CD14-positive monocyte (primary cell): ENCODE results near the gene CSTPP1. TPM values are rescaled to one million over a fixed set of nuclear protein-coding genes. Genes with fewer than 3 reads are reported as not detected.

Source experiments
- DNase-seq, 3 donors: peaks; one replicate each; pipeline ENCODE4 v3.0.0-alpha.2; 2011 to 2022
- H2AFZ ChIP-seq: 2 replicates; pipeline ENCODE4 v1.6.0; 2012; ENCODE audit warnings: mild to moderate bottlenecking, low read depth, low read length, inconsistent platforms; ENCODE audit not compliant: insufficient read depth, poor library complexity, severe bottlenecking
- H3K27ac ChIP-seq, 2 donors: 1 replicate in 1 of 2; 2 replicates in 1 of 2; pipeline ENCODE4 v1.5.1; 2012 to 2013; ENCODE audit warnings: low read length in 2 of 2, control low read depth in 1 of 2, inconsistent platforms in 1 of 2, low read depth in 1 of 2, mild to moderate bottlenecking in 1 of 2
- H3K27me3 ChIP-seq, 2 donors: one replicate each; pipeline versions ENCODE4 v1.6.0 to v1.6.1; 2011 to 2013; ENCODE audit warnings: low read length in 2 of 2; ENCODE audit not compliant: control insufficient read depth in 2 of 2, insufficient read depth in 2 of 2
- H3K36me3 ChIP-seq, 2 donors: replicated peaks in 1 of 2; 1 replicate in 1 of 2; 2 replicates in 1 of 2; pipeline versions ENCODE4 v1.5.1 to v1.6.1; 2012 to 2013; ENCODE audit warnings: low read length in 2 of 2, control low read depth in 1 of 2, inconsistent platforms in 1 of 2, mild to moderate bottlenecking in 1 of 2; ENCODE audit not compliant: insufficient read depth in 2 of 2, control insufficient read depth in 1 of 2
- H3K4me1 ChIP-seq, 2 donors: 1 replicate in 1 of 2; 2 replicates in 1 of 2; pipeline versions ENCODE4 v1.5.1 to v1.6.1; 2012 to 2013; ENCODE audit warnings: low read length in 2 of 2, control low read depth in 1 of 2, inconsistent platforms in 1 of 2, mild to moderate bottlenecking in 1 of 2, moderate library complexity in 1 of 2; ENCODE audit not compliant: insufficient read depth in 2 of 2, control insufficient read depth in 1 of 2
- H3K4me2 ChIP-seq: replicated peaks from 2 replicates; pipeline ENCODE3; 2012; ENCODE audit warnings: low read length, moderate library complexity, mild to moderate bottlenecking; ENCODE audit not compliant: poor library complexity, severe bottlenecking; ENCODE audit errors: extremely low read depth
- H3K4me3 ChIP-seq, 3 experiments: fragments of 200-600 bp in 1 of 3; sonication (generic) in 1 of 3; replicated peaks in 1 of 3; 1 replicate in 2 of 3; 2 replicates in 1 of 3; pipeline ENCODE4 v1.5.1; 2011 to 2013; ENCODE audit warnings: low read length in 3 of 3, mild to moderate bottlenecking in 3 of 3, control low read depth in 2 of 3, low read depth in 2 of 3, inconsistent platforms in 1 of 3, moderate library complexity in 1 of 3
- H3K79me2 ChIP-seq: 2 replicates; pipeline ENCODE4 v1.6.0; 2012; ENCODE audit warnings: mild to moderate bottlenecking, control low read depth, inconsistent platforms, low read length, moderate library complexity; ENCODE audit not compliant: insufficient read depth
- H3K9ac ChIP-seq: 2 replicates; pipeline ENCODE4 v1.6.0; 2017; ENCODE audit warnings: low read length, mild to moderate bottlenecking; ENCODE audit not compliant: insufficient read depth, poor library complexity, severe bottlenecking
- H3K9me3 ChIP-seq, 2 donors: replicated peaks in 1 of 2; 1 replicate in 1 of 2; 2 replicates in 1 of 2; pipeline versions ENCODE4 v1.5.1 to v1.6.1; 2012 to 2013; ENCODE audit warnings: low read length in 2 of 2, control low read depth in 1 of 2; ENCODE audit not compliant: control insufficient read depth in 1 of 2, insufficient read depth in 1 of 2
- H4K20me1 ChIP-seq: 2 replicates; pipeline ENCODE4 v1.6.0; 2012; ENCODE audit warnings: mild to moderate bottlenecking, low read length, control low read depth, moderate library complexity; ENCODE audit not compliant: insufficient read depth
- H3K27ac Mint-ChIP-seq, 7 donors: one replicate each; pipeline ENCODE4 v1.8.0; 2020; ENCODE audit warnings: mild to moderate bottlenecking in 7 of 7, mixed read lengths in 7 of 7, moderate library complexity in 6 of 7, inconsistent platforms in 2 of 7
- H3K27me3 Mint-ChIP-seq, 3 donors: one replicate each; pipeline ENCODE4 v1.8.0; 2021 to 2022; ENCODE audit warnings: low read depth in 3 of 3, mild to moderate bottlenecking in 3 of 3, mixed read lengths in 3 of 3, moderate library complexity in 3 of 3, inconsistent platforms in 1 of 3
- H3K36me3 Mint-ChIP-seq, 2 donors: one replicate each; pipeline ENCODE4 v1.8.0; 2020; ENCODE audit warnings: mixed read lengths in 2 of 2, inconsistent platforms in 1 of 2, mild to moderate bottlenecking in 1 of 2
- H3K4me1 Mint-ChIP-seq: one replicate; pipeline ENCODE4 v1.8.0; 2020; ENCODE audit warnings: mild to moderate bottlenecking, mixed read lengths
- H3K4me3 Mint-ChIP-seq, 2 donors: one replicate each; pipeline ENCODE4 v1.8.0; 2020; ENCODE audit warnings: mild to moderate bottlenecking in 2 of 2, mixed read lengths in 2 of 2, moderate library complexity in 1 of 2
- H3K9me3 Mint-ChIP-seq, 7 donors: one replicate each; pipeline ENCODE4 v1.8.0; 2020 to 2022; ENCODE audit warnings: mixed read lengths in 7 of 7, mild to moderate bottlenecking in 6 of 7, moderate library complexity in 6 of 7, inconsistent platforms in 2 of 7
- WGBS: methylation state at CpG from one replicate; pipeline ENCODE4 v1.1.5; 2013; ENCODE audit warnings: missing lambda C conversion rate; ENCODE audit not compliant: insufficient coverage; 5-methylcytosine and 5-hydroxymethylcytosine counted together
- intact Hi-C, 2 donors: fragments of 100-400 bp; cut with micrococcal nuclease; formaldehyde crosslinking; loops; one replicate each; pipeline versions ENCODE4 v1.15.0 to v1.15.1; 2023
- polyA plus RNA-seq, 3 donors: library from polyadenylated mRNA; depleted of rRNA in 1 of 3; unstranded in 2 of 3; stranded (reverse) in 1 of 3; fragments of 300-500 nt in 2 of 3; fragments of >200 nt in 1 of 3; fragmentation: Illumina TruSeq in 2 of 3; gene quantifications; 1 replicate in 2 of 3; 2 replicates in 1 of 3; pipeline ENCODE4 v1.2.3, GENCODE V29; 2012 to 2021
- TF ChIP-seq, protein P1 (sequence below): fragments of 200-600 bp; IDR thresholded peaks from one replicate; pipeline ENCODE4 v1.8.0; 2022; ENCODE audit warnings: antibody characterized with exemption, mild to moderate bottlenecking

Gene CSTPP1
- polyA plus RNA-seq, 3 donors: 4.5 to 6.5 (median 5.9) TPM

- Mint-ChIP-seq H3K9me3 (no peaks in the 10 kb centered on the region), H3K27ac (no peak overlapping the region), H3K27me3 (peaks cover 0 to 3% (median 0%) of the 10 kb centered on the region in 3 donors), H3K4me1 (peaks cover 5% of the 10 kb centered on the region), H3K4me3 (no peak overlapping the region), H3K36me3 (peaks cover 2 to 6% of the 10 kb centered on the region in 2 donors)
- H3K27me3 ChIP-seq: no peaks in the 10 kb centered on the region
- H3K4me3 ChIP-seq: no peak overlapping the region
- intact Hi-C loops: no loop called here
- no peak overlapping the region for H3K4me2 ChIP-seq
- H2AFZ ChIP-seq: no peak overlapping the region
- H3K27ac ChIP-seq: no peak overlapping the region
- H4K20me1 ChIP-seq: no peaks in the 10 kb centered on the region
- TF ChIP-seq, protein P1, sequence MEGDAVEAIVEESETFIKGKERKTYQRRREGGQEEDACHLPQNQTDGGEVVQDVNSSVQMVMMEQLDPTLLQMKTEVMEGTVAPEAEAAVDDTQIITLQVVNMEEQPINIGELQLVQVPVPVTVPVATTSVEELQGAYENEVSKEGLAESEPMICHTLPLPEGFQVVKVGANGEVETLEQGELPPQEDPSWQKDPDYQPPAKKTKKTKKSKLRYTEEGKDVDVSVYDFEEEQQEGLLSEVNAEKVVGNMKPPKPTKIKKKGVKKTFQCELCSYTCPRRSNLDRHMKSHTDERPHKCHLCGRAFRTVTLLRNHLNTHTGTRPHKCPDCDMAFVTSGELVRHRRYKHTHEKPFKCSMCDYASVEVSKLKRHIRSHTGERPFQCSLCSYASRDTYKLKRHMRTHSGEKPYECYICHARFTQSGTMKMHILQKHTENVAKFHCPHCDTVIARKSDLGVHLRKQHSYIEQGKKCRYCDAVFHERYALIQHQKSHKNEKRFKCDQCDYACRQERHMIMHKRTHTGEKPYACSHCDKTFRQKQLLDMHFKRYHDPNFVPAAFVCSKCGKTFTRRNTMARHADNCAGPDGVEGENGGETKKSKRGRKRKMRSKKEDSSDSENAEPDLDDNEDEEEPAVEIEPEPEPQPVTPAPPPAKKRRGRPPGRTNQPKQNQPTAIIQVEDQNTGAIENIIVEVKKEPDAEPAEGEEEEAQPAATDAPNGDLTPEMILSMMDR: no peak
- no peak overlapping the region for H3K9ac ChIP-seq
- no peak for DNase-seq
- H3K9me3 ChIP-seq: no peaks in the 10 kb centered on the region
- WGBS: 83% methylated on average over 4 of the region's 7 CpGs
- H3K4me1 ChIP-seq: no peaks in the 10 kb centered on the region
- no peaks in the 10 kb centered on the region for H3K79me2 ChIP-seq
- H3K36me3 ChIP-seq: no peaks in the 10 kb centered on the region
Measured at GRCh38 chr11:47147681-47148080, 211.1 kb downstream of the CSTPP1 start.

- intact Hi-C loops: no loop called here
- Histone ChIP-seq H3K79me2 (no peaks in the 10 kb centered on the region), H3K27me3 (no peaks in the 10 kb centered on the region), H3K9me3 (no peaks in the 10 kb centered on the region), H3K4me1 (peaks cover 0 to 3% of the 10 kb centered on the region in 2 donors), H3K4me2 (no peak overlapping the region), H4K20me1 (no peaks in the 10 kb centered on the region), H3K4me3 (no peak overlapping the region), H3K36me3 (no peaks in the 10 kb centered on the region), H2AFZ (no peak overlapping the region), H3K9ac (no peak overlapping the region), H3K27ac (no peak overlapping the region)
- TF ChIP-seq, protein P1: no peak
- peaks cover 9% of the 10 kb centered on the region for H3K4me1 Mint-ChIP-seq
- peaks cover 2 to 6% of the 10 kb centered on the region in 2 donors for H3K36me3 Mint-ChIP-seq
- H3K27ac Mint-ChIP-seq: no peak overlapping the region
- no peak for DNase-seq
- H3K27me3 Mint-ChIP-seq: peaks cover 0 to 3% (median 0%) of the 10 kb centered on the region in 3 donors
- 97% methylated on average over 4 of the region's 4 CpGs for WGBS
- no peak overlapping the region for H3K4me3 Mint-ChIP-seq
- no peaks in the 10 kb centered on the region for H3K9me3 Mint-ChIP-seq
Measured at GRCh38 chr11:47148270-47148669, 211.7 kb downstream of the CSTPP1 start.
